ENCODE results near the gene RO60. TPM values are rescaled to one million over a fixed set of nuclear protein-coding genes. Genes with fewer than 3 reads are reported as not detected.
"Not testable (repeated sequence)": the region's sequence is repeated elsewhere in the genome, so short reads cannot be mapped to it uniquely, and the experiment has no call there.

Gene RO60
- total RNA-seq, 1 donor from 2014 or later: 51.8 TPM

DNA sequence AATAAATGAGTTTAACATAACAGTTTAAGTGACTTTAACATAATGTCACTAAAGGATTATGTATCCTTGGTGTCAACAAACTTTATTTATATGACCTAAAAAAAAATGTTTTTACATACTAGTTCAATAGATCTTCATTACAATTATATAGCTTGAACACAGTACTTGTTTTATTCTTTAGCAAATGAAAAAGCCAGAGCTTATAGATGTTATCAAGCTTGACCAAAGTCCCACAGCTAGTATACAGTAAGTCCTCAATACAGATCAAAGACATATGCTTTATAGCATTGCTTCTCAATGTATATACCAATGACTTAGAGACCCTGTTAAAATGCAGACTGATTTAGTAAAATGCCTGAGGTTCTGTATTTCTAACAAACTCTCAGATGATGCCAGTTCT, 42.6 kb upstream of the RO60 start:
- Histone ChIP-seq H3K4me3 (no peak overlapping the region), H3K27ac (replicated peaks) (no peak overlapping the region), H3K9me3 (replicated peaks) (no peaks in the 10 kb centered on the region), H3K27me3 (ENCODE audit: low read depth) (no peaks in the 10 kb centered on the region), H3K4me1 (peaks cover 21% of the 10 kb centered on the region), H3K36me3 (peaks cover 12% of the 10 kb centered on the region)
- TF ChIP-seq, protein P1, sequence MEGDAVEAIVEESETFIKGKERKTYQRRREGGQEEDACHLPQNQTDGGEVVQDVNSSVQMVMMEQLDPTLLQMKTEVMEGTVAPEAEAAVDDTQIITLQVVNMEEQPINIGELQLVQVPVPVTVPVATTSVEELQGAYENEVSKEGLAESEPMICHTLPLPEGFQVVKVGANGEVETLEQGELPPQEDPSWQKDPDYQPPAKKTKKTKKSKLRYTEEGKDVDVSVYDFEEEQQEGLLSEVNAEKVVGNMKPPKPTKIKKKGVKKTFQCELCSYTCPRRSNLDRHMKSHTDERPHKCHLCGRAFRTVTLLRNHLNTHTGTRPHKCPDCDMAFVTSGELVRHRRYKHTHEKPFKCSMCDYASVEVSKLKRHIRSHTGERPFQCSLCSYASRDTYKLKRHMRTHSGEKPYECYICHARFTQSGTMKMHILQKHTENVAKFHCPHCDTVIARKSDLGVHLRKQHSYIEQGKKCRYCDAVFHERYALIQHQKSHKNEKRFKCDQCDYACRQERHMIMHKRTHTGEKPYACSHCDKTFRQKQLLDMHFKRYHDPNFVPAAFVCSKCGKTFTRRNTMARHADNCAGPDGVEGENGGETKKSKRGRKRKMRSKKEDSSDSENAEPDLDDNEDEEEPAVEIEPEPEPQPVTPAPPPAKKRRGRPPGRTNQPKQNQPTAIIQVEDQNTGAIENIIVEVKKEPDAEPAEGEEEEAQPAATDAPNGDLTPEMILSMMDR (IDR thresholded peaks at IDR 0.05; ENCODE audit: borderline replicate concordance): no peak
- DNase-seq: no peak
- intact Hi-C loops (cut with micrococcal nuclease): loop anchor here (5.0 to 10.0 kb wide), 2 partner anchors 209 to 402 kb away; partner anchors contain the start of gene RGS2

DNA sequence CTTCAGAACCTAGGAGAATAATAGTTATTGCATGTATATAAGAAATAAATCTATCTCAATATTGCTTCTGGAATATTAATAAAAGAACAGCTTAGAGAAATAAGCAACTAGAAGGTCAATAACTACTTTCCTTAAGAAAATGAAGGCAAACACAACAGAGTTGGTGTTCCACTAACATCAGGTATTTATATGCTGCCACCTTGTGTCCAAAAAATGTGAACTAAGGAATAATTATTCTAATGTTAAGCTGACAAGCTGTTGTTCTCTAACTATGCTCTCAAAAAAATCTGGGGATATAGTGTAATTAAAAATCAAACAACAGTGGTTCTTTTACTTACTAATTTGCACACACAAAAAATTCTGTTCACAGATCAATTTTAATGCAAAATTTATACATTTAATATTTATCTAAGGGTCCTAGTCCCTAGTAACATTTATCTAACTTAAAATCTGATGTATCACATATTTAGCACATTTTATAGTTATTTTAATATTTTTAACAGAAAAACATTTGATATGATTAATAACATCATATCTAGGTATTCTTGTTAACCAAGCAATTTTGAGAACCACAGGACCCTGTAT, 39.9 kb upstream of the RO60 start:
- no peaks in the 10 kb centered on the region for H3K9me3 ChIP-seq (replicated peaks)
- no peaks in the 10 kb centered on the region for H3K27me3 ChIP-seq (ENCODE audit: low read depth)
- TF ChIP-seq, protein P1 (IDR thresholded peaks at IDR 0.05; ENCODE audit: borderline replicate concordance): peak; percentile 66
- H3K27ac ChIP-seq (replicated peaks): no peak overlapping the region
- DNase-seq: no peak
- intact Hi-C loops (cut with micrococcal nuclease): loop anchor here (5.0 to 10.0 kb wide), 3 partner anchors 212 to 547 kb away; partner anchors contain the start of gene RGS2
- H3K36me3 ChIP-seq: peaks cover 19% of the 10 kb centered on the region
- peaks cover 3% of the 10 kb centered on the region for H3K4me1 ChIP-seq
- H3K4me3 ChIP-seq: no peak overlapping the region

DNA sequence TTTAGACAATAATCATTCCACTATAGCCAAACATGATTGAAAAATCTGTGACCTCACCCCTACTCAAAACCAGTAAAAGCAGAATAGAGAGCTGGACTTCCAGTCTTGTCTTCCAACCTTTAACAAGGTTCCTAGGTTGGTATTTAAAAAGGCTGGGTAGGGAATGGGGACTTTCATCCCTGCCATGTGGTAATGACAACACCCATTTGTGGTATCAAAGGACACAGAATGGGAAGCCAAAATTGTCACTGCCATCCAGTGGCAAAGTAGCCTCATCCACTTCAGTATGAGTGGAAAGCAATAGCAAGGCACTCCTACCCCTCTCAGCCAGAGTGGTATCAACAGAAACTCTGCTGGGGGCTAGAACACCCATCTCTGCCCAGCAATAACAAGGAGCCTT, 34.2 kb upstream of the RO60 start:
- no peak for DNase-seq
- intact Hi-C loops (cut with micrococcal nuclease): no loop called here

DNA sequence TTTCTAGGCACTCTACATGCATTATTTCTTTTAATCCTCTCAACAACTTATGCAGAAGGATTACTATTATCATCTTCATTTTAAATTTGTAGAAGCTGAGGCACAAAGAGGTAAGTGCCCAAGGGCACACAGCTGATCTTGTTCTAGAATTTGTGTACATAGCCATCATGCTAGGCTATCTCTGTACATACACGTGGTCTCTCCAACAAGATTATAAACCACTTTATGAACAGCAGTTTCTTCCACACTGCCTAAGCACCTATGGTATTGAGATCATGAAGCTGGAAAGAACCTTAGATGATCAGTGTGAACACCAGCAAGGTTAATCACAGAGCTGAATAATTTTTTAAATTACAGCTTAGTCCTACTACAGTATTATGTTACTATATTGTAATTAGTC, 29.1 kb upstream of the RO60 start:
- peaks cover 23% of the 10 kb centered on the region for H3K36me3 ChIP-seq
- H3K4me1 ChIP-seq: peaks cover 5% of the 10 kb centered on the region
- DNase-seq: no peak
- TF ChIP-seq, protein P1 (IDR thresholded peaks at IDR 0.05; ENCODE audit: borderline replicate concordance): no peak
- no peak overlapping the region for H3K27ac ChIP-seq (replicated peaks)
- H3K27me3 ChIP-seq (ENCODE audit: low read depth): no peaks in the 10 kb centered on the region
- H3K4me3 ChIP-seq: no peak overlapping the region
- intact Hi-C loops (cut with micrococcal nuclease): no loop called here
- H3K9me3 ChIP-seq (replicated peaks): no peaks in the 10 kb centered on the region

More for the DNA sequence above, 34.2 kb upstream of the RO60 start:
- TF ChIP-seq, protein P1 (IDR thresholded peaks at IDR 0.05; ENCODE audit: borderline replicate concordance): no peak
- Histone ChIP-seq H3K4me3 (no peak overlapping the region), H3K27ac (replicated peaks) (no peak overlapping the region), H3K36me3 (peaks cover 35% of the 10 kb centered on the region), H3K4me1 (peaks cover 3% of the 10 kb centered on the region), H3K9me3 (replicated peaks) (no peaks in the 10 kb centered on the region), H3K27me3 (ENCODE audit: low read depth) (no peaks in the 10 kb centered on the region)

DNA sequence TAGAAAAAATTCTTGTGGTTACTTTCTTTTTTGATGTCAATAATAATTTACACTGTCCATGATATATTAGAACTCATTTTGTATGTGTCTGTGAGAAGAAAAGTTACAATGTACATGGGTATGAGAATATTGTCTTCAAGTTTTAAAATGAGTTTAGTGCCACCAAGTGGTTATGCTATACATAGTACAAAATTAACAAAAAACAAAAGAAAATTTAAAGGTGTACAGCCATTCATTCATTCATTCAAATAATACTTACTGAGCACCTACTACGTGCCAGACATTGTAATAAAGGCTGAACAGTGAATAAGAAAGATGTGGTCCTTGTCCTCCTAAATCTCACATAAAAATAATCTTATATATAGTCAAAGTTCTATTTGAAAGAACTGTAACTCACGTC, 28.0 kb upstream of the RO60 start:
- Histone ChIP-seq H3K4me3 (no peak overlapping the region), H3K4me1 (peaks cover 5% of the 10 kb centered on the region), H3K27ac (replicated peaks) (no peak overlapping the region), H3K27me3 (ENCODE audit: low read depth) (no peaks in the 10 kb centered on the region), H3K36me3 (peaks cover 22% of the 10 kb centered on the region), H3K9me3 (replicated peaks) (no peaks in the 10 kb centered on the region)
- intact Hi-C loops (cut with micrococcal nuclease): no loop called here
- no peak for DNase-seq
- TF ChIP-seq, protein P1 (IDR thresholded peaks at IDR 0.05; ENCODE audit: borderline replicate concordance): no peak

DNA sequence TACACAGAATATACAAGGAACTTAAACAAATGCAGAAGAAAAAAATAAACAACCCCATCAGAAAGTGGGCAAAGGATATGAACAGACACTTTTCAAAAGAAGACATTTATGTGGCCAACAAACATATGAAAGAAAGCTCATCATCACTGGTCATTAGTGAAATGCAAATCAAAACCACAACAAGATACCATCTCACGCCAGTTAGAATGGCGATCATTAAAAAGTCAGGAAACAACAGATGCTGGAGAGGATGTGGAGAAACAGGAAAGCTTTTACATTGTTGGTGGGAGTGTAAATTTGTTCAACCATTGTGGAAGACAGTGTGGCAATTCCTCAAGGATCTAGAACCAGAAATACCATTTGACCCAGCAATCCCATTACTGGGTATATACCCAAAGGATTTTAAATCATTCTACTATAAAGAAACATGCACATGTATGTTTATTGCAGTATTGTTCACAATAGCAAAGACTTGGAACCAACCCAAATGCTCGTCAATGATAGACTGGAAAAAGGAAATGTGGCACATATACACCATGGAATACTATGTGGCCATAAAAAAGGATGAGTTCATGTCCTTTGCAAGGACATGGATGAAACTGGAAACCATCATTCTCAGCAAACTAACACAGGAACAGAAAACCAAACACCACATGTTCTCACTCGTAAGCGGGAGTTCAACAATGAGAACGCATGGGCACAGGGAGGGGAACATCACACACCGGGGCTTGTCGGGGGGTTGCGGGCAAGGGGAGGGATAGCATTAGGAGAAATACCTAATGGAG, 26.6 kb upstream of the RO60 start:
- H3K4me3 ChIP-seq; DNase-seq; H3K4me1 ChIP-seq; intact Hi-C loops (cut with micrococcal nuclease); H3K36me3 ChIP-seq; H3K9me3 ChIP-seq (replicated peaks); H3K27me3 ChIP-seq (ENCODE audit: low read depth); H3K27ac ChIP-seq (replicated peaks): not testable (repeated sequence)
